Ovary (tissue), 3 donors: ENCODE data around the gene TAS2R42.

ENCODE experiments used
- POLR2A ChIP-seq: fragments of 450-650 bp; IDR thresholded peaks from one replicate; pipeline ENCODE4 v1.6.1; 2017; ENCODE audit warnings: antibody characterized with exemption, mild to moderate bottlenecking, moderate library complexity
- TF ChIP-seq, protein P1 (sequence below), 3 donors: fragments of 450-650 bp in 2 of 3; fragments of 200-600 bp in 1 of 3; IDR thresholded peaks; one replicate each; pipeline versions ENCODE4 v1.5.1 to v1.8.0; 2016 to 2022; ENCODE audit warnings: antibody characterized with exemption in 3 of 3, mild to moderate bottlenecking in 1 of 3
- donor health status: DM: no; HTN: no; CAD: no.

DNA sequence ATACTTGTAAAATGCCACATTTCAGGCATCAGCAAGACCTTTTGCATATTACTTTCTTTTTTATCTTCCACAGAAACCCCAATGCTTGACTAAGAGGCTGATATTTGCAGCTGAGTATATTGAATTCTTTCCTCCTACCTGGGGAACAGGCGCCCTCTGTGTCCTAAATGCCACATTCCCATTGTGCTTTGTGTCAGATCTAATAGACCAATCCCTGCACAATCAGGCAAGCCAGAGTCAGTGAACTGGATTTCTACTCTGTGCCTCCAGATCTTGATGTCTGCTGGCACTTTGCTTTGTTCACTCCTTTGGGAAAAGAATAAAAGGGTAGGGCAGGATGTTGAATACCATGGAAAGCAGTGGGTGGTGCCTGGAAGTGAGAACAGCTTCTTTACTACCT lies 22.4 kb upstream of the TAS2R42 start:
- TF ChIP-seq, protein P1, sequence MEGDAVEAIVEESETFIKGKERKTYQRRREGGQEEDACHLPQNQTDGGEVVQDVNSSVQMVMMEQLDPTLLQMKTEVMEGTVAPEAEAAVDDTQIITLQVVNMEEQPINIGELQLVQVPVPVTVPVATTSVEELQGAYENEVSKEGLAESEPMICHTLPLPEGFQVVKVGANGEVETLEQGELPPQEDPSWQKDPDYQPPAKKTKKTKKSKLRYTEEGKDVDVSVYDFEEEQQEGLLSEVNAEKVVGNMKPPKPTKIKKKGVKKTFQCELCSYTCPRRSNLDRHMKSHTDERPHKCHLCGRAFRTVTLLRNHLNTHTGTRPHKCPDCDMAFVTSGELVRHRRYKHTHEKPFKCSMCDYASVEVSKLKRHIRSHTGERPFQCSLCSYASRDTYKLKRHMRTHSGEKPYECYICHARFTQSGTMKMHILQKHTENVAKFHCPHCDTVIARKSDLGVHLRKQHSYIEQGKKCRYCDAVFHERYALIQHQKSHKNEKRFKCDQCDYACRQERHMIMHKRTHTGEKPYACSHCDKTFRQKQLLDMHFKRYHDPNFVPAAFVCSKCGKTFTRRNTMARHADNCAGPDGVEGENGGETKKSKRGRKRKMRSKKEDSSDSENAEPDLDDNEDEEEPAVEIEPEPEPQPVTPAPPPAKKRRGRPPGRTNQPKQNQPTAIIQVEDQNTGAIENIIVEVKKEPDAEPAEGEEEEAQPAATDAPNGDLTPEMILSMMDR (IDR thresholded peaks at IDR 0.05) = no peak
- TF ChIP-seq POLR2A = no peak
